HG02759 (cell line): Measurements from ENCODE around the gene CSTF3.
"Not testable (repeated sequence)": the region's sequence is repeated elsewhere in the genome, so short reads cannot be mapped to it uniquely, and the experiment has no call there.

Experiments
- ATAC-seq: cut with Tn5 transposase; IDR thresholded peaks from one replicate; pipeline ENCODE4 v1.9.1; 2021; ENCODE audit warnings: mild to moderate bottlenecking, moderate library complexity; ENCODE audit not compliant: unreplicated experiment

Gene CSTF3

GRCh38 chr11:33162831-33163230 is 1.6 kb upstream of the CSTF3 start:
- ATAC-seq = no peak

GRCh38 chr11:33160587-33160986 is 693 bp downstream of the CSTF3 start:
- no peak for ATAC-seq

- no peak for ATAC-seq
These were observed 1.1 kb downstream of the CSTF3 start for GRCh38 chr11:33160136-33160535.

- not testable (repeated sequence) for ATAC-seq
These were observed 1.9 kb downstream of the CSTF3 start for GRCh38 chr11:33159378-33159867.

GRCh38 chr11:33158596-33159275 is 2.5 kb downstream of the CSTF3 start:
- ATAC-seq = no peak

- ATAC-seq = no peak
These were observed 3.9 kb downstream of the CSTF3 start for GRCh38 chr11:33157103-33158027.

- no peak for ATAC-seq
These were observed 9.9 kb downstream of the CSTF3 start for GRCh38 chr11:33151399-33151798.

GRCh38 chr11:33147559-33147958 is 13.7 kb downstream of the CSTF3 start:
- no peak for ATAC-seq

GRCh38 chr11:33135768-33136443 is 25.4 kb downstream of the CSTF3 start:
- ATAC-seq = no peak

- no peak for ATAC-seq
These were observed 26.1 kb downstream of the CSTF3 start for GRCh38 chr11:33135216-33135615.

GRCh38 chr11:33134276-33134675 is 27.0 kb downstream of the CSTF3 start:
- ATAC-seq = no peak

- ATAC-seq = no peak
These were observed 27.5 kb downstream of the CSTF3 start for GRCh38 chr11:33133761-33134160.

GRCh38 chr11:33132510-33132909 is 28.8 kb downstream of the CSTF3 start:
- no peak for ATAC-seq

- no peak for ATAC-seq
These were observed 32.5 kb downstream of the CSTF3 start for GRCh38 chr11:33128739-33129138.

- no peak for ATAC-seq
These were observed 35.7 kb downstream of the CSTF3 start for GRCh38 chr11:33125611-33126010.

GRCh38 chr11:33125025-33125424 is 36.3 kb downstream of the CSTF3 start:
- ATAC-seq = no peak

GRCh38 chr11:33122696-33123095 is 38.6 kb downstream of the CSTF3 start:
- not testable (repeated sequence) for ATAC-seq

GRCh38 chr11:33116535-33116934 is 44.7 kb downstream of the CSTF3 start:
- no peak for ATAC-seq

GRCh38 chr11:33110083-33110482 is 51.2 kb downstream of the CSTF3 start:
- ATAC-seq = no peak

GRCh38 chr11:33109294-33109895 is 51.9 kb downstream of the CSTF3 start:
- no peak for ATAC-seq

GRCh38 chr11:33103836-33104235 is 57.4 kb downstream of the CSTF3 start:
- no peak for ATAC-seq
